Measurements from ENCODE around the gene SERPINE2.

Gene SERPINE2

DNA sequence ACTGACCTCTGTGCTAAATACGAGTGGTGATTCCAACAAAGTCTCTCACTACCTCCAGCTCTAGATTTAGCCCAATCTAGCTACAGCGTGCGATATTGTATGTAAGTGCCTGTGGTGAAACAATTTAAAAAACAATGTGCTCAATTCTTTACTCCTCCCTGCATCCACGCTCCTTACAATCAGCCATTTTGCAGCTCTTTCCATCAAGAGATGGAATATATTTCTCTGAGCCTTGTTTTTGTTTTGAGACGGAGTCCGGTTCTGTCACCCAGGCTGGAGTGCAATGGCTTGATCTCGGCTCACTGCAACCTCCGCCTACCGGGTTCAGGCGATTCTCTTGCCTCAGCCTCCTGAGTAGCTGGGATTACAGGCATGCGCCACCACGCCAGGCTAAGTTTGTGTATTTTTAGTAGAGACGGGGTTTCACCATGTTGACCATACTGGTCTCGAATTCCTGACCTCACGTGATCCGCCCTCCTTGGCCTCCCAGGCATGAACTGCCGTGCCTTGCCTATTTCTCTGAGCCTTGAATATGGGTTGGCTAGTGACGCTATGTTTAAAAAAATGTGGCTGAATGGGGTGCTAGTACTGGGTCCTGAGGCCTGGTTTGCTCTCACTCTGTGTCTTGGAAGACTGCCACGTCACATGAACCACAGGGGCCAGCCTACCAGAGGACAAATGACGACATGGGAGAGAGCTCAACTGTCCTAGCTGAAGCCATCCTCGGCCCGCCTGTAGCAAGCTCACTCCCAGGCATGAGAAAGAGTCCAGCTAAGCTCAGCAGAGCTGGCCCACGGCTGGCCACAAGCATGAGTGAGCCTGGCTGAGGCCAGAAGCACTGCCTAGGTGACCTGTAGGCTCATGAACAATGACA lies 108.7 kb downstream of the SERPINE2 start:
- DNase-seq: peak; percentile 80
- peak overlapping the region; percentile 24 for H3K27ac ChIP-seq
- no peaks in the 10 kb centered on the region for H3K27me3 ChIP-seq (replicated peaks)
- TF ChIP-seq, protein P1, sequence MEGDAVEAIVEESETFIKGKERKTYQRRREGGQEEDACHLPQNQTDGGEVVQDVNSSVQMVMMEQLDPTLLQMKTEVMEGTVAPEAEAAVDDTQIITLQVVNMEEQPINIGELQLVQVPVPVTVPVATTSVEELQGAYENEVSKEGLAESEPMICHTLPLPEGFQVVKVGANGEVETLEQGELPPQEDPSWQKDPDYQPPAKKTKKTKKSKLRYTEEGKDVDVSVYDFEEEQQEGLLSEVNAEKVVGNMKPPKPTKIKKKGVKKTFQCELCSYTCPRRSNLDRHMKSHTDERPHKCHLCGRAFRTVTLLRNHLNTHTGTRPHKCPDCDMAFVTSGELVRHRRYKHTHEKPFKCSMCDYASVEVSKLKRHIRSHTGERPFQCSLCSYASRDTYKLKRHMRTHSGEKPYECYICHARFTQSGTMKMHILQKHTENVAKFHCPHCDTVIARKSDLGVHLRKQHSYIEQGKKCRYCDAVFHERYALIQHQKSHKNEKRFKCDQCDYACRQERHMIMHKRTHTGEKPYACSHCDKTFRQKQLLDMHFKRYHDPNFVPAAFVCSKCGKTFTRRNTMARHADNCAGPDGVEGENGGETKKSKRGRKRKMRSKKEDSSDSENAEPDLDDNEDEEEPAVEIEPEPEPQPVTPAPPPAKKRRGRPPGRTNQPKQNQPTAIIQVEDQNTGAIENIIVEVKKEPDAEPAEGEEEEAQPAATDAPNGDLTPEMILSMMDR (IDR thresholded peaks at IDR 0.05; ENCODE audit: low read depth, low read length, missing control alignments): no peak
- no peaks in the 10 kb centered on the region for H3K36me3 ChIP-seq (replicated peaks)
- in situ Hi-C loops (cut with HindIII; ENCODE audit: low pct_ligation_motif_present, low sequenced_read_pairs): no loop called here
- no peak overlapping the region for H3K4me3 ChIP-seq (ENCODE audit: low read depth, low read length)

DNA sequence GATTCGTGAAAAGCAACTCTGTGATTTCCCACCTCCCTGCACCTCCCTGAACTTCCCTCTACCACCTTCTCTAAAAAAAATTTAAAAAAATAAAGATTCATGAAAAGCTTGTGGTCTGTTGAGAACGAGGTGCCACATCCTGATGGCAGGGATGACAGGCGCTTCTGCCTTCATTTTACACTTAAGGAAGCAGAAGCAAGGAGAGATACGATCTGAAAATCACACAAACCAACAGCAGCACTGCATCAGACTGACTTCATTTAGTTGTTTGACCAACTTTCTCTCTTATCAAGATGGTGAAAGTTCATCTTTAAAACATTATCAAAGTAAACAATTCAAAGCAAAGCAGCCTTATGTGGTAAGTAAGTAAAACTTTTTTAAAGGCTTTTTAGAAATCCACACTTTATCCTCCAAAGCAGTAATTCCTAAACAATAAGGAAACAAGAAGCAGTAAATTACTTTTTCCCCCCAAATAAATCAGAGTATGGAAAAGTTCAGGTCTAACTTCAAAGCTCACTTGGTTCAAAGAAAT lies 109.4 kb downstream of the SERPINE2 start:
- Histone ChIP-seq H3K4me3 (ENCODE audit: low read depth, low read length) (no peak overlapping the region), H3K27ac (no peak overlapping the region), H3K27me3 (replicated peaks) (no peaks in the 10 kb centered on the region), H3K36me3 (replicated peaks) (no peaks in the 10 kb centered on the region)
- DNase-seq: no peak
- in situ Hi-C loops (cut with HindIII; ENCODE audit: low pct_ligation_motif_present, low sequenced_read_pairs): no loop called here
- TF ChIP-seq, protein P1 (IDR thresholded peaks at IDR 0.05; ENCODE audit: low read depth, low read length, missing control alignments): no peak

DNA sequence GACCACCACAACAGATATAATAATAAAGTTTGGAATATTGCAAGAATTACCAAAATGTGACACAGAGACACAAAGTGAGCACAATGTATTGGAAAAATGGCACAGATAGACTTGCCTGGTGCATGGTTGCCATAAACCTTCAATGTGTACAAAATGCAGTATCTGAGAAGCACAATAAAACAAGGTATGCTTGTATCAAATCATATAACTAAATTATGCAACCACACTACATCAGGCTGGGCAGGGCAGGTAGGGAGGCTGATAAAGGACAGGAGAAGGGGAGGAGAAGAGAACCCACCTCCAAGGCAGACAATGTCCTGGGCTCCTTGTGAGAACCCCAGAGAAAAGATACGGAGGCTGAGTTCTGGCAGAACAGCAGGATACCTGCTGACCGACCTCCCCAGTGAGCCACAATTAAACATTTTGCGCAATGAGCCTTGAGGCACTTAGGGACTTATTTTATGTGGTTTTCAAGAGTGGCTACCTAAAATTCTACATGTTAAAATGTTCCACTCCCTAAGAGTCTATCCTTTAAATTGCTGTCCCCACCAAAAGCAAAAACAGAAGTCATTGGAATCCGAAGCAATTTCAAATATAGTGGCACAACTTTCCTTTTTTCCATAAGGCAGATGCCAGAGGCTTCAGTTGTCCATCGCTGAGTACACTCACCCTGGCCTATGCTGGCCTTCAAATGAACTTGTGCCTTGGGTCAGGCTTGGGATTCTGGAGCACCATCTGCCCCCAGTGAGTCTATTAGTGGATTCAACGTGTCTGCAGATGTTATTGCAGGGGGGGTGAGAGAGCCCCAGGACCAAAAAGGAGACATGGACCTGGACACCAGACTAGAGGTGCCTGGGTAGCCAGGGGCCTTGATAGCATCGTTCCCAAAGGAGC lies 110.7 kb downstream of the SERPINE2 start:
- in situ Hi-C loops (cut with HindIII; ENCODE audit: low pct_ligation_motif_present, low sequenced_read_pairs): no loop called here
- TF ChIP-seq, protein P1 (IDR thresholded peaks at IDR 0.05; ENCODE audit: low read depth, low read length, missing control alignments): no peak
- DNase-seq: no peak

DNA sequence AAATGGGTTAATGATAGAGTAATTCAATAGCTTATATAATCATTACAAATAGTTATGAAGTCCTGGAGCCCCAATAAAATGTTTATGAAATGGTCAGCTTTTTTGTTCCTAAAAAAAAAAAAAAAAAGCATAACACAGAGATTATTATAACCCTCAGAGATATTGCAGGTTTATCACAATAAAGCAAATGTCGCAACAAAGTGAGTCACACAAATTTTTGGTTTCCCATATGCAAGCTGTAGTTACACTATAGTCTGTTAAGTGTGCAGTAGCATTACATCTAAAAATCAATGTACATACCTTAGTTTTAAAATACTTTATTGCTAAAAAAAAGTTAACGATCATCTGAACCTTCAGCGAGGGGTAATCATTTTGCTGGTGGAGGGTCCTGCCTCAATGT lies 114.0 kb downstream of the SERPINE2 start:
- H3K36me3 ChIP-seq (replicated peaks): no peaks in the 10 kb centered on the region
- in situ Hi-C loops (cut with HindIII; ENCODE audit: low pct_ligation_motif_present, low sequenced_read_pairs): no loop called here
- no peak overlapping the region for H3K27ac ChIP-seq
- H3K27me3 ChIP-seq (replicated peaks): no peaks in the 10 kb centered on the region
- no peak overlapping the region for H3K4me3 ChIP-seq (ENCODE audit: low read depth, low read length)
- no peak for DNase-seq
- TF ChIP-seq, protein P1 (IDR thresholded peaks at IDR 0.05; ENCODE audit: low read depth, low read length, missing control alignments): no peak

More for the DNA sequence above, 110.7 kb downstream of the SERPINE2 start:
- H3K4me3 ChIP-seq (ENCODE audit: low read depth, low read length): no peak overlapping the region
- H3K27me3 ChIP-seq (replicated peaks): no peaks in the 10 kb centered on the region
- no peak overlapping the region for H3K27ac ChIP-seq
- no peaks in the 10 kb centered on the region for H3K36me3 ChIP-seq (replicated peaks)
